PC-9 (cell line): Measurements from ENCODE around the gene RTN4RL1. TPM values are rescaled to one million over a fixed set of nuclear protein-coding genes. Genes with fewer than 3 reads are reported as not detected.

Experiments used
- BruUV-seq: library from RNA; stranded (reverse); fragments of 400-500 nt; replicated peaks from 2 replicates; lab custom pipeline; 2021; lab: Mats Ljungman, UMichigan
- CTCF ChIA-PET: fragments of 300-600 bp; sonication (Branson Sonifier 250); formaldehyde crosslinking; loops from one replicate; lab custom pipeline; 2022; ENCODE audit warnings: antibody characterized with exemption; lab: Charles Lee
- POLR2A ChIA-PET: fragments of 300-600 bp; sonication (Branson Sonifier 250); formaldehyde crosslinking; loops from one replicate; lab custom pipeline; 2022; ENCODE audit warnings: antibody characterized with exemption; ENCODE audit not compliant: unreplicated experiment; lab: Charles Lee
- DNase-seq, 2 experiments: peaks; one replicate each; pipeline versions ENCODE4 v3.0.0 to v3.0.0-alpha.2; 2015 to 2022; ENCODE audit warnings: mixed read lengths in 1 of 2
- H2AFZ ChIP-seq: fragments of 200-600 bp; sonication (generic); 2 replicates; pipeline ENCODE4 v1.8.1; 2017; ENCODE audit warnings: antibody characterized with exemption
- H3F3A ChIP-seq: fragments of 200-600 bp; sonication (generic); 2 replicates; pipeline ENCODE4 v1.8.1; 2017; ENCODE audit warnings: antibody characterized with exemption, mild to moderate bottlenecking, low read depth; ENCODE audit not compliant: insufficient read depth
- H3K27ac ChIP-seq: fragments of 200-600 bp; sonication (generic); 2 replicates; pipeline ENCODE4 v1.6.1; 2016; ENCODE audit warnings: mixed run types
- H3K27me3 ChIP-seq: fragments of 200-600 bp; sonication (generic); 2 replicates; pipeline ENCODE4 v1.6.1; 2016; ENCODE audit warnings: low read depth, mixed run types; ENCODE audit not compliant: insufficient read depth
- H3K36me3 ChIP-seq: fragments of 200-600 bp; sonication (generic); 2 replicates; pipeline ENCODE4 v1.6.1; 2016; ENCODE audit warnings: low read depth, mixed run types
- H3K4me1 ChIP-seq: fragments of 200-600 bp; sonication (generic); replicated peaks from 2 replicates; pipeline ENCODE4 v1.6.1; 2016; ENCODE audit warnings: mixed run types; ENCODE audit not compliant: insufficient read depth
- H3K4me2 ChIP-seq: fragments of 200-600 bp; sonication (generic); 2 replicates; pipeline ENCODE4 v1.6.1; 2017; ENCODE audit warnings: mixed run types
- H3K4me3 ChIP-seq: fragments of 200-600 bp; sonication (generic); 2 replicates; pipeline ENCODE4 v1.6.1; 2016; ENCODE audit warnings: mixed run types
- H3K79me2 ChIP-seq: fragments of 200-600 bp; sonication (generic); 2 replicates; pipeline ENCODE4 v1.6.1; 2017; ENCODE audit warnings: low read depth, mixed run types
- H3K9me2 ChIP-seq: fragments of 200-600 bp; sonication (generic); 2 replicates; pipeline ENCODE4 v1.8.1; 2017; ENCODE audit warnings: mild to moderate bottlenecking; ENCODE audit not compliant: insufficient read depth
- H3K9me3 ChIP-seq: fragments of 200-600 bp; sonication (generic); 2 replicates; pipeline ENCODE4 v1.8.1; 2016; ENCODE audit warnings: low read depth; ENCODE audit not compliant: insufficient read depth
- H4K20me1 ChIP-seq: fragments of 200-600 bp; sonication (generic); 2 replicates; pipeline ENCODE4 v1.8.1; 2017; ENCODE audit not compliant: insufficient read depth
- CTCF ChIP-seq: fragments of 200-600 bp; sonication (generic); conservative IDR thresholded peaks from 2 replicates; pipeline ENCODE4 v1.6.1; 2017; ENCODE audit warnings: mixed run types, antibody characterized with exemption, mild to moderate bottlenecking, moderate library complexity
- EZH2 ChIP-seq: fragments of 200-600 bp; sonication (generic); IDR thresholded peaks from 2 replicates; pipeline ENCODE4 v1.8.0; 2017; ENCODE audit warnings: antibody characterized with exemption, low read depth
- intact Hi-C: fragments of 100-400 bp; cut with micrococcal nuclease; formaldehyde crosslinking; loops from one replicate; pipeline ENCODE4 v1.10.0; 2022; ENCODE audit not compliant: unreplicated experiment
- total RNA-seq: library from RNA; stranded (reverse); gene quantifications from 2 replicates; pipeline ENCODE4 v1.2.3, GENCODE V29; 2021

RTN4RL1 gene
- total RNA-seq, 1 experiment from 2014 or later = 0.13 TPM

GRCh38 chr17:2042390-2042847, 17.3 kb upstream of the RTN4RL1 start:
- TF ChIP-seq EZH2 = no peak
- no peak for TF ChIP-seq CTCF
- DNase-seq = no peak
- POLR2A ChIA-PET = no interaction called here
- peak overlapping the region; percentile 98 for H3K4me2 ChIP-seq
- H4K20me1 ChIP-seq = no peaks in the 10 kb centered on the region
- peaks cover 7% of the 10 kb centered on the region; the same call in 1 of the 2 replicates for H3K36me3 ChIP-seq
- BruUV-seq = no TSS peak
- H3K4me1 ChIP-seq = peaks cover 35% of the 10 kb centered on the region
- intact Hi-C loops = loop anchor here (2.0 to 5.0 kb wide), 4 partner anchors 325 to 470 kb away; partner anchors contain the start of gene RILP
- peak overlapping the region; percentile 83 for H2AFZ ChIP-seq
- H3K4me3 ChIP-seq = peak overlapping the region; percentile 93
- no peaks in the 10 kb centered on the region for H3K27me3 ChIP-seq
- H3K9me2 ChIP-seq = no peaks in the 10 kb centered on the region
- CTCF ChIA-PET = no interaction called here
- no peaks in the 10 kb centered on the region for H3K9me3 ChIP-seq
- peaks cover 19% of the 10 kb centered on the region for H3K79me2 ChIP-seq
- H3K27ac ChIP-seq = peak overlapping the region; percentile 73
- peaks cover 41% of the 10 kb centered on the region for H3F3A ChIP-seq

GRCh38 chr17:2041561-2042389, 16.6 kb upstream of the RTN4RL1 start, which contains the start of gene OVCA2:
TSS of gene OVCA2 (plus strand) at chr17:2042022. CDS start at chr17:2042048, 26 bp downstream.
- Histone ChIP-seq H2AFZ (peak within 1 kb of the TSS; percentile 83), H3K9me2 (no peaks in the 10 kb centered on the region), H3K4me2 (peak within 1 kb of the TSS; percentile 98), H3K36me3 (peaks cover 7% of the 10 kb centered on the region; the same call in 1 of the 2 replicates), H3K79me2 (peaks cover 19% of the 10 kb centered on the region), H3K9me3 (no peaks in the 10 kb centered on the region), H3K4me3 (peak within 1 kb of the TSS; percentile 93), H3K27me3 (no peaks in the 10 kb centered on the region), H3K27ac (peak within 1 kb of the TSS; percentile 73), H3F3A (peaks cover 44% of the 10 kb centered on the region), H3K4me1 (peaks cover 35% of the 10 kb centered on the region), H4K20me1 (no peaks in the 10 kb centered on the region)
- no TSS peak for BruUV-seq
- TF ChIP-seq CTCF = peak; percentile 49
- TF ChIP-seq EZH2 = no peak
- ChIA-PET CTCF (interaction anchor here (0.9 kb wide), 1 partner anchor 133 kb away, joined by 3 read pairs; no protein-coding TSS in a partner anchor), POLR2A (no interaction called here)
- DNase-seq = peak; percentile 82 to 98
- intact Hi-C loops = loop anchor here (2.0 to 5.0 kb wide), 4 partner anchors 324 to 469 kb away; partner anchors contain the start of gene RILP

GRCh38 chr17:2040942-2041560, 15.9 kb upstream of the RTN4RL1 start:
- no peaks in the 10 kb centered on the region for H3K9me2 ChIP-seq
- peaks cover 19% of the 10 kb centered on the region for H3K79me2 ChIP-seq
- no peak for DNase-seq
- H3K4me3 ChIP-seq = peak overlapping the region; percentile 93
- H2AFZ ChIP-seq = peak overlapping the region; percentile 83; the same call in 1 of the 2 replicates
- no peak for TF ChIP-seq EZH2
- TF ChIP-seq CTCF = no peak
- no peaks in the 10 kb centered on the region for H3K27me3 ChIP-seq
- intact Hi-C loops = loop anchor here (5.0 kb wide), 3 partner anchors 324 to 469 kb away; no protein-coding TSS in a partner anchor
- ChIA-PET POLR2A (no interaction called here), CTCF (interaction anchor here (0.9 kb wide), 1 partner anchor 132 kb away, joined by 3 read pairs; no protein-coding TSS in a partner anchor)
- peaks cover 35% of the 10 kb centered on the region for H3K4me1 ChIP-seq
- H3F3A ChIP-seq = peaks cover 44% of the 10 kb centered on the region
- no peaks in the 10 kb centered on the region for H4K20me1 ChIP-seq
- no peaks in the 10 kb centered on the region for H3K9me3 ChIP-seq
- peaks cover 7% of the 10 kb centered on the region; the same call in 1 of the 2 replicates for H3K36me3 ChIP-seq
- no peak overlapping the region for H3K27ac ChIP-seq
- TSS peak; percentile 29 for BruUV-seq
- peak overlapping the region; percentile 98 for H3K4me2 ChIP-seq
